OCI-LY7 (cell line): Measurements from ENCODE around the gene BSCL2. TPM values are rescaled to one million over a fixed set of nuclear protein-coding genes. Genes with fewer than 3 reads are reported as not detected.

ENCODE experiments used
- BruUV-seq: library from RNA; stranded (reverse); fragments of 400-500 nt; replicated peaks from 2 replicates; lab custom pipeline; 2021; lab: Mats Ljungman, UMichigan
- CTCF ChIA-PET: fragments of 300-600 bp; sonication (Branson Sonifier 250); formaldehyde crosslinking; loops from one replicate; lab custom pipeline; 2022; ENCODE audit warnings: antibody characterized with exemption; ENCODE audit not compliant: unreplicated experiment; lab: Charles Lee
- POLR2A ChIA-PET: fragments of 300-600 bp; sonication (Branson Sonifier 250); formaldehyde crosslinking; loops from one replicate; lab custom pipeline; 2022; ENCODE audit warnings: antibody characterized with exemption; lab: Charles Lee
- DNase-seq: peaks from one replicate; pipeline ENCODE4 v3.0.0-alpha.2; 2015; ENCODE audit warnings: low spot score
- H2AFZ ChIP-seq: fragments of 200-600 bp; sonication (generic), shearing (Covaris generic); 2 replicates; pipeline ENCODE4 v1.6.1; 2014; ENCODE audit warnings: mild to moderate bottlenecking, antibody characterized with exemption, low read length, moderate library complexity
- H3K27ac ChIP-seq: fragments of 200-600 bp; sonication (generic); 2 replicates; pipeline ENCODE4 v1.5.1; 2014; ENCODE audit warnings: mixed run types, low read depth, mild to moderate bottlenecking, moderate library complexity, low read length, inconsistent platforms; ENCODE audit not compliant: poor library complexity, severe bottlenecking
- H3K36me3 ChIP-seq: fragments of 200-600 bp; sonication (generic); 2 replicates; pipeline ENCODE4 v1.6.1; 2014; ENCODE audit warnings: mild to moderate bottlenecking, antibody characterized with exemption, low read length, moderate library complexity, mixed read lengths; ENCODE audit not compliant: insufficient read depth
- H3K4me1 ChIP-seq: fragments of 200-600 bp; sonication (generic); 2 replicates; pipeline ENCODE4 v1.5.1; 2014; ENCODE audit warnings: mild to moderate bottlenecking, low read length; ENCODE audit not compliant: insufficient read depth, poor library complexity, severe bottlenecking
- H3K4me2 ChIP-seq: fragments of 200-600 bp; sonication (generic); 2 replicates; pipeline ENCODE4 v1.6.1; 2014; ENCODE audit warnings: mild to moderate bottlenecking, low read length
- H3K4me3 ChIP-seq: fragments of 200-600 bp; sonication (generic); 2 replicates; pipeline ENCODE4 v1.5.1; 2014; ENCODE audit warnings: mild to moderate bottlenecking, low read depth, low read length; ENCODE audit not compliant: poor library complexity, severe bottlenecking
- H3K79me2 ChIP-seq: fragments of 200-600 bp; sonication (generic); 2 replicates; pipeline ENCODE4 v1.6.1; 2016; ENCODE audit warnings: low read depth, mild to moderate bottlenecking, low read length, moderate library complexity, mixed read lengths; ENCODE audit not compliant: insufficient read depth
- H3K9me2 ChIP-seq: fragments of 200-600 bp; sonication (generic); 2 replicates; pipeline ENCODE4 v1.6.1; 2016; ENCODE audit warnings: mild to moderate bottlenecking, low read length, mixed read lengths; ENCODE audit not compliant: insufficient read depth
- H3K9me3 ChIP-seq: fragments of 200-600 bp; sonication (generic); 2 replicates; pipeline ENCODE4 v1.6.1; 2014; ENCODE audit warnings: mild to moderate bottlenecking, mixed run types, low read length, mixed read lengths
- H4K20me1 ChIP-seq: fragments of 200-600 bp; sonication (generic); 2 replicates; pipeline ENCODE4 v1.6.1; 2014; ENCODE audit warnings: mild to moderate bottlenecking, antibody characterized with exemption, low read length, moderate library complexity, mixed read lengths; ENCODE audit not compliant: insufficient read depth
- CTCF ChIP-seq: fragments of 200-600 bp; sonication (generic); conservative IDR thresholded peaks from 2 replicates; pipeline ENCODE4 v1.5.1; 2014; ENCODE audit warnings: mild to moderate bottlenecking, antibody characterized with exemption, low read length, moderate library complexity, mixed read lengths
- EZH2phosphoT487 ChIP-seq: fragments of 200-600 bp; sonication (generic); IDR thresholded peaks from 2 replicates; pipeline ENCODE4 v1.6.1; 2018; ENCODE audit warnings: low read depth, borderline replicate concordance, mild to moderate bottlenecking, mixed run types, antibody characterized with exemption, low read length, moderate library complexity, mixed read lengths
- intact Hi-C: fragments of 100-400 bp; cut with micrococcal nuclease; formaldehyde crosslinking; loops from one replicate; pipeline ENCODE4 v1.10.0; 2022; ENCODE audit not compliant: unreplicated experiment
- total RNA-seq, 2 experiments: library from RNA; depleted of rRNA in 1 of 2; stranded (reverse); fragments of >200 nt in 1 of 2; shearing (Covaris generic) in 1 of 2; gene quantifications; 2 replicates each; pipeline ENCODE4 v1.2.3, GENCODE V29; 2014 to 2022

Gene BSCL2
- total RNA-seq, 2 experiments from 2014 or later, result 20.7 to 46.2 TPM

- peaks cover 36% of the 10 kb centered on the region for H3K4me1 ChIP-seq
- ChIA-PET CTCF (interaction anchor here (1.0 kb wide), 1 partner anchor 16 kb away, joined by 3 read pairs; the partner anchor contains the start of genes C11orf98 and CSKMT), POLR2A (interaction anchor here (1.2 to 10.5 kb wide), 3 partner anchors 18 to 28 kb away, joined by 4 to 159 read pairs (median 4); partner anchors contain the start of genes C11orf98, CSKMT, LBHD1 and UQCC3)
- H3K36me3 ChIP-seq, result peaks cover 37% of the 10 kb centered on the region
- H3K4me2 ChIP-seq, result no peak overlapping the region
- H3K4me3 ChIP-seq, result no peak overlapping the region
- intact Hi-C loops, result no loop called here
- H4K20me1 ChIP-seq, result no peaks in the 10 kb centered on the region
- H2AFZ ChIP-seq, result no peak overlapping the region
- no peaks in the 10 kb centered on the region for H3K9me3 ChIP-seq
- peaks cover 47% of the 10 kb centered on the region for H3K79me2 ChIP-seq
- BruUV-seq, result no TSS peak
- H3K27ac ChIP-seq, result no peak overlapping the region
- no peak for TF ChIP-seq EZH2phosphoT487
- no peak for TF ChIP-seq CTCF
- no peaks in the 10 kb centered on the region for H3K9me2 ChIP-seq
- DNase-seq, result no peak
Observed at GRCh38 chr11:62648967-62649364, 58.3 kb downstream of the BSCL2 start.

- no peak for DNase-seq
- Histone ChIP-seq H3K9me3 (no peaks in the 10 kb centered on the region), H3K27ac (no peak overlapping the region), H2AFZ (no peak overlapping the region), H4K20me1 (no peaks in the 10 kb centered on the region), H3K79me2 (peaks cover 53% of the 10 kb centered on the region), H3K4me3 (no peak overlapping the region), H3K36me3 (peaks cover 43% of the 10 kb centered on the region), H3K9me2 (no peaks in the 10 kb centered on the region), H3K4me2 (no peak overlapping the region), H3K4me1 (peaks cover 30% of the 10 kb centered on the region)
- CTCF ChIA-PET, result interaction anchor here (1.0 kb wide), 1 partner anchor 16 kb away, joined by 3 read pairs; the partner anchor contains the start of genes C11orf98 and CSKMT
- BruUV-seq, result no TSS peak
- intact Hi-C loops, result no loop called here
- no peak for TF ChIP-seq CTCF
- TF ChIP-seq EZH2phosphoT487, result no peak
- POLR2A ChIA-PET, result interaction anchor here (1.4 to 10.5 kb wide), 2 partner anchors 18 to 23 kb away, joined by 4 to 159 read pairs; partner anchors contain the start of genes C11orf98, CSKMT, LBHD1 and UQCC3
Observed at GRCh38 chr11:62648185-62648966, 58.8 kb downstream of the BSCL2 start.
